ENCODE results near the gene COX4I1.
"Not testable (repeated sequence)": the region's sequence is repeated elsewhere in the genome, so short reads cannot be mapped to it uniquely, and the experiment has no call there.

The COX4I1 gene

DNA sequence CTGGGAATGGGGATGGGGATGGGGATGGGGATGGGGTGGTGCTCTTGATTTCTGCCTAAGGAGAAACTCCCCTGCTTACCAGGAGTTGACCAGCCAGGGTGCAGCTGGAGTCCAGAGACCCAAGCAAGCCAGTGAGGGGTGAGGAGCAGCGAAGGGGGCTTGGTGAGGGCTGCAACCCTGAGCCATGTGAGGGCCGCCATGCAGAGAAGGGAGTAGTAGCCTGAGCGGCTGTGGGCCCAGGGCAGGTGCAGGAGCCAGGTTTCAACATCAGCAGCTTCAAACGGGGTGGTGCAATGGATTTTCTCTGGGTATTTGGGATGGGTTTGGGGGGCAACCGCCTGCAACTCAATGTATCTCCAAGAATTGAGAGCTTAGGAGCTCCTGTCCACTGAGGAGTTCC lies 35.2 kb downstream of the COX4I1 start:
- H3K4me1 ChIP-seq, result peaks cover 85 to 91% (median 88%) of the 10 kb centered on the region in 10 experiments
- peak overlapping the region in 10 of 11 experiments; percentile 20 to 82 (median 75); a peak in 18 of 22 replicates for H3K27ac ChIP-seq
- no peak for TF ChIP-seq Cebpa-rat (IDR thresholded peaks at IDR 0.05)
- H3K9ac ChIP-seq, result peak overlapping the region in 8 of 11 experiments; percentile 42 to 75 (median 66); a peak in 10 of 22 replicates
- H3K9me3 ChIP-seq (replicated peaks in 1 of 11), result peaks cover 0 to 18% (median 4%) of the 10 kb centered on the region in 11 experiments; a peak in 11 of 22 replicates
- peak overlapping the region in 10 of 11 experiments; percentile 71 to 90 (median 85); a peak in 19 of 22 replicates for H3K4me2 ChIP-seq
- H4K20me1 ChIP-seq, result no peaks in the 10 kb centered on the region
- H3K36me3 ChIP-seq, result 0 out of 22 replicates have a peak, but pooled peaks cover 0 to 5% (median 0%) of the 10 kb centered on the region in 11 experiments
- H3K4me3 ChIP-seq, result no peak overlapping the region
- H3K27me3 ChIP-seq, result no peaks in the 10 kb centered on the region

DNA sequence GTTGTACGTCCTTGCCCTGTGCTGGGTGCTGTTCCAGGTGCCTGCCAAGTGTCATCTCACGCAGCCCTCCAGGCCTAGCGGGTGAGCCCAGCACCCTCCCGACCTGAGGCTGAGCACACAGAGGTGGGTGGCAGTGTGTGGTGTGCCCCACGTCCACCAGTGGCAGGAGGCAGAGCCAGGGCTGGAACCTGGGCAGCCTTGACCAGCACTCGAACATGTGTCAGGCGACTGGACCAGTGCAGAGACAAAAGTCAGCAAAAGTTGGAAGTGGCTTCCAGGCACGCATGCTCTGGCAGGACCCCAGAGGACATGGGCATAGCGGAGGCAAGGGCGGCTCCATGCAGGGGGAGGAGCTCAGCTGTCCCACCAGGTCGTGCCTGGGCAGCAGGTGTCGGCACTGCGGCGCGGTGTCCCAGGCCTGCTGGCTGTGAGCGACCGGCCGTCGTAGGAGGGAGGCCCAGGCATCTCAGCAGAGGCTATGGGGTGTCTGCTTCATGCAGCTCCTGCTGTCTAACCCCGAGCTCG lies 35.8 kb downstream of the COX4I1 start:
- Histone ChIP-seq H3K4me2 (peak overlapping the region; percentile 71 to 90 (median 86); a peak in 21 of 22 replicates), H3K9me3 (replicated peaks in 1 of 11) (peaks cover 0 to 18% (median 4%) of the 10 kb centered on the region in 11 experiments; a peak in 11 of 22 replicates), H3K27me3 (no peaks in the 10 kb centered on the region), H3K4me3 (no peak overlapping the region), H4K20me1 (no peaks in the 10 kb centered on the region), H3K36me3 (0 out of 22 replicates have a peak, but pooled peaks cover 0 to 5% (median 0%) of the 10 kb centered on the region in 11 experiments), H3K9ac (peak overlapping the region in 9 of 11 experiments; percentile 41 to 75 (median 65); a peak in 16 of 22 replicates), H3K27ac (peak overlapping the region in 10 of 11 experiments; percentile 20 to 82 (median 75); a peak in 18 of 22 replicates), H3K4me1 (peaks cover 85 to 91% (median 88%) of the 10 kb centered on the region in 10 experiments)
- TF ChIP-seq Cebpa-rat (IDR thresholded peaks at IDR 0.05), result no peak

GRCh38 chr16:85835956-85836705 lies 36.6 kb downstream of the COX4I1 start:
- peak overlapping the region; percentile 71 to 90 (median 86) for H3K4me2 ChIP-seq
- H3K9ac ChIP-seq, result peak overlapping the region; percentile 38 to 75 (median 61); a peak in 19 of 22 replicates
- H3K27me3 ChIP-seq, result no peaks in the 10 kb centered on the region
- H3K9me3 ChIP-seq (replicated peaks in 1 of 11), result peaks cover 0 to 23% (median 4%) of the 10 kb centered on the region in 11 experiments; a peak in 11 of 22 replicates
- no peak for TF ChIP-seq Cebpa-rat (IDR thresholded peaks at IDR 0.05)
- H3K4me1 ChIP-seq, result peaks cover 85 to 91% (median 88%) of the 10 kb centered on the region in 10 experiments
- no peaks in the 10 kb centered on the region for H4K20me1 ChIP-seq
- H3K27ac ChIP-seq, result peak overlapping the region; percentile 47 to 82 (median 75); a peak in 21 of 22 replicates
- H3K36me3 ChIP-seq, result peaks cover 0 to 5% (median 0%) of the 10 kb centered on the region in 11 experiments; a peak in 1 of 22 replicates
- 0 out of 20 replicates have a peak overlapping the region, but pooled peaks of 2 of the 10 experiments have one; percentile 2 to 15 for H3K4me3 ChIP-seq

GRCh38 chr16:85836706-85837582 lies 37.4 kb downstream of the COX4I1 start:
- Histone ChIP-seq H3K4me3 (0 out of 20 replicates have a peak overlapping the region, but pooled peaks of 1 of the 10 experiments have one; percentile 2), H3K27ac (peak overlapping the region; percentile 8 to 82 (median 75); a peak in 21 of 22 replicates), H4K20me1 (no peaks in the 10 kb centered on the region), H3K4me2 (peak overlapping the region; percentile 71 to 90 (median 86)), H3K9me3 (replicated peaks in 1 of 11) (peaks cover 0 to 27% (median 4%) of the 10 kb centered on the region in 11 experiments; a peak in 11 of 22 replicates), H3K27me3 (no peaks in the 10 kb centered on the region), H3K4me1 (peaks cover 85 to 91% (median 88%) of the 10 kb centered on the region in 10 experiments), H3K36me3 (peaks cover 0 to 5% (median 0%) of the 10 kb centered on the region in 11 experiments; a peak in 1 of 22 replicates), H3K9ac (peak overlapping the region in 10 of 11 experiments; percentile 38 to 75 (median 63); a peak in 17 of 22 replicates)
- peak in 1 of 11 experiments; percentile 34; a peak in 1 of 22 replicates for TF ChIP-seq Cebpa-rat (IDR thresholded peaks at IDR 0.05)

DNA sequence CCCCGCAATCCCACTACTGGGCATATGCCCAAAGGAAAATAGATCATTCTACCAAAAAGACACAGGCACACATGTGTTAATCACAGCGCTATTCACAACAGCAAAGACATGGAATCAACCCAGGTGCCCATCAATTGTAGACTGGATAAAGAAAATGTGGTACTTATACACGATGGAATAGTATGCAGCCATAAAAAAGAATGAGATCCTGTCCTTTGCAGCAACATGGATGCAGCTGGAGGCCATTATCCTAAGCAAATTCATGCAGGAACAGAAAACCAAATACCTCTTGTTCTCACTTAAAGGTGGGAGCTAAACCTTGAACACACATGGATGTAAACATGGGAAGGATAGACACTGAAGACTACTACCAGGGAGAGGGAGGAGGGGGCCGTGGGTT lies 38.2 kb downstream of the COX4I1 start:
- peak overlapping the region in 10 of 11 experiments; percentile 67 to 83 (median 77); a peak in 17 of 22 replicates for H3K27ac ChIP-seq
- H4K20me1 ChIP-seq, H3K36me3 ChIP-seq, H3K9ac ChIP-seq, H3K4me3 ChIP-seq, H3K27me3 ChIP-seq: not testable (repeated sequence)
- H3K4me2 ChIP-seq, result peak overlapping the region in 8 of 11 experiments; percentile 80 to 89 (median 87); a peak in 12 of 22 replicates
- peaks cover 0 to 34% (median 5%) of the 10 kb centered on the region in 11 experiments; a peak in 12 of 22 replicates for H3K9me3 ChIP-seq (replicated peaks in 1 of 11)
- H3K4me1 ChIP-seq, result peaks cover 85 to 91% (median 88%) of the 10 kb centered on the region in 10 experiments

GRCh38 chr16:85838381-85838780 lies 38.9 kb downstream of the COX4I1 start:
- peaks cover 82 to 90% (median 87%) of the 10 kb centered on the region in 10 experiments for H3K4me1 ChIP-seq
- no peaks in the 10 kb centered on the region for H4K20me1 ChIP-seq
- peak overlapping the region; percentile 69 to 89 (median 87) for H3K4me2 ChIP-seq
- H3K9ac ChIP-seq, result peak overlapping the region in 10 of 11 experiments; percentile 16 to 67 (median 52); a peak in 13 of 22 replicates
- no peaks in the 10 kb centered on the region for H3K27me3 ChIP-seq
- peaks cover 0 to 8% (median 0%) of the 10 kb centered on the region in 11 experiments; a peak in 4 of 22 replicates for H3K36me3 ChIP-seq
- H3K9me3 ChIP-seq (replicated peaks in 1 of 11), result peaks cover 5 to 41% (median 12%) of the 10 kb centered on the region in 11 experiments; a peak in 16 of 22 replicates
- H3K27ac ChIP-seq, result peak overlapping the region; percentile 62 to 83 (median 77); a peak in 21 of 22 replicates
- no peak for TF ChIP-seq Cebpa-rat (IDR thresholded peaks at IDR 0.05)
- no peak overlapping the region for H3K4me3 ChIP-seq

- peak overlapping the region; percentile 34 to 67 (median 63); a peak in 20 of 22 replicates for H3K9ac ChIP-seq
- H3K9me3 ChIP-seq (replicated peaks in 1 of 11), result peaks cover 5 to 43% (median 17%) of the 10 kb centered on the region in 11 experiments; a peak in 16 of 22 replicates
- no peak for TF ChIP-seq Cebpa-rat (IDR thresholded peaks at IDR 0.05)
- H3K4me3 ChIP-seq, result no peak overlapping the region; a peak in 1 of 20 replicates
- H3K27ac ChIP-seq, result peak overlapping the region; percentile 62 to 83 (median 77)
- no peaks in the 10 kb centered on the region for H4K20me1 ChIP-seq
- H3K4me1 ChIP-seq, result peaks cover 78 to 91% (median 86%) of the 10 kb centered on the region in 10 experiments
- H3K4me2 ChIP-seq, result peak overlapping the region; percentile 69 to 89 (median 87)
- peaks cover 0 to 12% (median 0%) of the 10 kb centered on the region in 11 experiments; a peak in 4 of 22 replicates for H3K36me3 ChIP-seq
- no peaks in the 10 kb centered on the region for H3K27me3 ChIP-seq
Measured at GRCh38 chr16:85838876-85839585, 39.5 kb downstream of the COX4I1 start.
